Keratinocyte (primary cell): Measurements from ENCODE around the gene WDFY2. TPM values are rescaled to one million over a fixed set of nuclear protein-coding genes. Genes with fewer than 3 reads are reported as not detected.

Source experiments
- DNase-seq: peaks from one replicate; pipeline ENCODE4 v3.0.0-alpha.2; 2011; ENCODE audit warnings: low read depth, missing footprints, low spot score
- FAIRE-seq: peaks from 2 replicates; lab custom pipeline; 2011; peaks lifted over from hg19 to GRCh38; lab: Jason Lieb, UNC
- H2AFZ ChIP-seq: 2 replicates; pipeline ENCODE4 v1.6.0; 2012; ENCODE audit warnings: low read length, control low read depth, inconsistent platforms; ENCODE audit not compliant: control insufficient read depth
- H3K27ac ChIP-seq: 2 replicates; pipeline ENCODE4 v1.5.1; 2011; ENCODE audit warnings: low read length; ENCODE audit not compliant: control insufficient read depth, insufficient read depth
- H3K27me3 ChIP-seq: 3 replicates; pipeline ENCODE4 v1.6.0; 2011; ENCODE audit warnings: low read length; ENCODE audit not compliant: control insufficient read depth, insufficient read depth; ENCODE audit errors: extremely low read depth
- H3K36me3 ChIP-seq, 2 experiments: 2 replicates in 1 of 2; 3 replicates in 1 of 2; pipeline ENCODE4 v1.5.1; 2011; ENCODE audit warnings: low read length in 2 of 2, mild to moderate bottlenecking in 1 of 2; ENCODE audit not compliant: control insufficient read depth in 2 of 2, insufficient read depth in 2 of 2; ENCODE audit errors: extremely low read depth in 1 of 2
- H3K4me1 ChIP-seq: 3 replicates; pipeline ENCODE4 v1.5.1; 2011; ENCODE audit warnings: low read length; ENCODE audit not compliant: control insufficient read depth, insufficient read depth; ENCODE audit errors: extremely low read depth
- H3K4me2 ChIP-seq: 3 replicates; pipeline ENCODE4 v1.6.0; 2011; ENCODE audit warnings: low read depth, low read length; ENCODE audit not compliant: control insufficient read depth, insufficient read depth; ENCODE audit errors: extremely low read depth
- H3K4me3 ChIP-seq, 3 experiments: fragments of 200-600 bp in 1 of 3; sonication (generic) in 1 of 3; 2 replicates in 2 of 3; 3 replicates in 1 of 3; pipeline ENCODE4 v1.5.1; 2011 to 2016; ENCODE audit warnings: low read length in 3 of 3, mild to moderate bottlenecking in 3 of 3, control low read depth in 2 of 3, inconsistent platforms in 1 of 3, low read depth in 1 of 3, mixed read lengths in 1 of 3, mixed run types in 1 of 3, moderate library complexity in 1 of 3; ENCODE audit not compliant: control insufficient read depth in 2 of 3, insufficient read depth in 2 of 3; ENCODE audit errors: extremely low read depth in 1 of 3
- H3K79me2 ChIP-seq: 2 replicates; pipeline ENCODE4 v1.6.0; 2012; ENCODE audit warnings: low read length; ENCODE audit not compliant: control insufficient read depth, insufficient read depth
- H3K9ac ChIP-seq: 3 replicates; pipeline ENCODE4 v1.6.0; 2011; ENCODE audit warnings: low read length; ENCODE audit not compliant: control insufficient read depth, insufficient read depth; ENCODE audit errors: extremely low read depth
- H3K9me1 ChIP-seq: 3 replicates; pipeline ENCODE4 v1.6.0; 2011; ENCODE audit warnings: low read length; ENCODE audit not compliant: control insufficient read depth, insufficient read depth; ENCODE audit errors: extremely low read depth
- H3K9me3 ChIP-seq: 2 replicates; pipeline ENCODE4 v1.5.1; 2012; ENCODE audit warnings: low read depth, low read length; ENCODE audit not compliant: control insufficient read depth
- H4K20me1 ChIP-seq: 3 replicates; pipeline ENCODE4 v1.6.0; 2011; ENCODE audit warnings: low read length; ENCODE audit not compliant: control insufficient read depth, insufficient read depth; ENCODE audit errors: extremely low read depth
- EZH2 ChIP-seq: IDR thresholded peaks from one replicate; pipeline ENCODE4 v1.6.1; 2012; ENCODE audit warnings: inconsistent platforms, mild to moderate bottlenecking, low read length, moderate library complexity
- dilution Hi-C: fragments of 300-500 bp; cut with MboI; formaldehyde crosslinking; loops from one replicate; pipeline ENCODE4 v1.7.0; 2020; ENCODE audit warnings: low sequenced_read_pairs; ENCODE audit not compliant: extremely low pct_ligation_motif_present
- polyA plus RNA-seq, 5 experiments: library from polyadenylated mRNA; depleted of rRNA in 3 of 5; stranded (reverse) in 3 of 5; stranded (forward) in 1 of 5; unstranded in 1 of 5; fragments of >200 nt; gene quantifications; 1 replicate in 1 of 5; 2 replicates in 3 of 5; 3 replicates in 1 of 5; pipeline versions ENCODE4 v1.2.1 to v1.2.3, GENCODE V29; 2011 to 2012; ENCODE audit warnings: missing spikeins in 2 of 5, low read depth in 1 of 5, low replicate concordance in 1 of 5
- TF ChIP-seq, protein P1 (sequence below), 3 experiments: IDR thresholded peaks in 1 of 3; conservative IDR thresholded peaks in 1 of 3; optimal IDR thresholded peaks in 1 of 3; 2 replicates in 2 of 3; 3 replicates in 1 of 3; pipeline versions ENCODE3 to v1.5.1; 2011; ENCODE audit warnings: low read length in 3 of 3, mild to moderate bottlenecking in 3 of 3, moderate library complexity in 2 of 3, control low read depth in 1 of 3, inconsistent platforms in 1 of 3; ENCODE audit not compliant: insufficient read depth in 2 of 3; ENCODE audit errors: extremely low read depth in 1 of 3

Gene WDFY2
- polyA plus RNA-seq, 1 donor (not counting 4 experiments of a cell fraction or from before 2014, with no cell fraction given) = 18.6 TPM

DNA sequence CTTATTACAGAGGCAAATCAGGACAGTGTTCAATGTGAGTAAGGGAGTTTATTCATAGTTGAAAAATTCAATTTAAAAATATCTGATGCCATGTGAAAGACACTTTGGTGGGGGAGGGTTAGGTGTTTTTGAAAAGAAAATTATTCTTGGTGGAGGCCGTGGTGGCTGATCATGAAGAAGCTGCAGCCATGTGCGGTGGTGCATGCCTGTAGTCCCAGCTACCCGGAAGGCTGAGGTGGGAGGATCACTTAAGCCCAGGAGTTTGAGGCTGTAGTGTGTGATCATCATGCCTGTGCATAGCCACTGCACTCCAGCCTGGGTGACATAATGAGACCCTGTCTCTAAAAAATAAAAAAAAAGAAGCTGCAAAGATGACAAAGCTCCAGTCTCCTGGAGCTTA lies 28.6 kb downstream of the WDFY2 start:
- Histone ChIP-seq H3K4me2 (no peak overlapping the region), H3K27me3 (no peaks in the 10 kb centered on the region), H3K4me1 (peaks cover 4% of the 10 kb centered on the region), H3K4me3 (no peak overlapping the region), H3K36me3 (peaks cover 0 to 2% of the 10 kb centered on the region in 2 experiments), H2AFZ (no peak overlapping the region), H3K27ac (no peak overlapping the region), H3K79me2 (peaks cover 88% of the 10 kb centered on the region), H4K20me1 (no peaks in the 10 kb centered on the region), H3K9me3 (no peaks in the 10 kb centered on the region), H3K9me1 (peaks cover 2% of the 10 kb centered on the region), H3K9ac (no peak overlapping the region)
- TF ChIP-seq EZH2 = no peak
- TF ChIP-seq, protein P1, sequence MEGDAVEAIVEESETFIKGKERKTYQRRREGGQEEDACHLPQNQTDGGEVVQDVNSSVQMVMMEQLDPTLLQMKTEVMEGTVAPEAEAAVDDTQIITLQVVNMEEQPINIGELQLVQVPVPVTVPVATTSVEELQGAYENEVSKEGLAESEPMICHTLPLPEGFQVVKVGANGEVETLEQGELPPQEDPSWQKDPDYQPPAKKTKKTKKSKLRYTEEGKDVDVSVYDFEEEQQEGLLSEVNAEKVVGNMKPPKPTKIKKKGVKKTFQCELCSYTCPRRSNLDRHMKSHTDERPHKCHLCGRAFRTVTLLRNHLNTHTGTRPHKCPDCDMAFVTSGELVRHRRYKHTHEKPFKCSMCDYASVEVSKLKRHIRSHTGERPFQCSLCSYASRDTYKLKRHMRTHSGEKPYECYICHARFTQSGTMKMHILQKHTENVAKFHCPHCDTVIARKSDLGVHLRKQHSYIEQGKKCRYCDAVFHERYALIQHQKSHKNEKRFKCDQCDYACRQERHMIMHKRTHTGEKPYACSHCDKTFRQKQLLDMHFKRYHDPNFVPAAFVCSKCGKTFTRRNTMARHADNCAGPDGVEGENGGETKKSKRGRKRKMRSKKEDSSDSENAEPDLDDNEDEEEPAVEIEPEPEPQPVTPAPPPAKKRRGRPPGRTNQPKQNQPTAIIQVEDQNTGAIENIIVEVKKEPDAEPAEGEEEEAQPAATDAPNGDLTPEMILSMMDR (optimal IDR thresholded peaks at IDR 0.05 in 1 of 3, IDR thresholded peaks at IDR 0.05 in 1 of 3, conservative IDR thresholded peaks at IDR 0.05 in 1 of 3; ENCODE audit: extremely low read depth in 1 of 3, insufficient read depth in 2 of 3, low read length in 3 of 3) = no peak
- FAIRE-seq (no peak), DNase-seq (no peak)
- dilution Hi-C loops = no loop called here

- Histone ChIP-seq H2AFZ (no peak overlapping the region), H4K20me1 (no peaks in the 10 kb centered on the region), H3K9me3 (no peaks in the 10 kb centered on the region), H3K79me2 (peaks cover 85% of the 10 kb centered on the region), H3K4me1 (peaks cover 9% of the 10 kb centered on the region), H3K4me3 (no peak overlapping the region), H3K27ac (no peak overlapping the region), H3K4me2 (no peak overlapping the region), H3K9me1 (peaks cover 2% of the 10 kb centered on the region), H3K27me3 (no peaks in the 10 kb centered on the region), H3K36me3 (peaks cover 0 to 1% of the 10 kb centered on the region in 2 experiments), H3K9ac (no peak overlapping the region)
- DNase-seq (no peak), FAIRE-seq (no peak)
- dilution Hi-C loops = no loop called here
- TF ChIP-seq, protein P1 (optimal IDR thresholded peaks at IDR 0.05 in 1 of 3, IDR thresholded peaks at IDR 0.05 in 1 of 3, conservative IDR thresholded peaks at IDR 0.05 in 1 of 3; ENCODE audit: extremely low read depth in 1 of 3, insufficient read depth in 2 of 3, low read length in 3 of 3) = no peak
- no peak for TF ChIP-seq EZH2
These were observed 29.3 kb downstream of the WDFY2 start for GRCh38 chr13:51613535-51613934.
